ENCODE results near the gene TOB1.

The TOB1 gene

DNA sequence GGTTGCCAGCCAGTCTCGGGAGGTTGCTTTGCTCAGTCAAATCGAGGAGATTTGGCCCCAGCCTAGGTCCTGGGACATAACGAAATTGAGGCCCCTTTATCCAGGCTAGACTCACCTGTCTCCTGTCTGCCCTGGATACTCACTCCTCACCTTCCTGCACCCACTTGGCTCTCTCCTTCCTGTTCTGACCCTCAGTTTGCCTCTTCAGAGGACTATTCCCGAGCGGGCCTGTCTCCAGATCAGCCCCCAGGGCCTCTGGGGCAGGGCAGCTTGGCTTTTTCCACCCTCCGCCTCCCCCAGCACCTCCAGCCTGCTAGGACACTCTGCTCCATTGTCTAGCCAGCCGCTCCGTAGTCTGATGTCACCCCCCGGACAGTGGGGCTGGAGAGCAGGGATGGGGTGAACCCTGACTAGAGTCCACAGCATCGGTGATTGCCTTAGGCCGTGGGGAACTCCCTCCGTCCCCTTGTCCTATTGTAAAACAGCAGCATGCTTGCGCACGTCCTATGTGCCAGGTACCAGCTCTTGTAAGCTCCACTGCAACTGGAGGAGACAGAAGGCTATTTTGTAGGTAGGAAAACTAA is 21.9 kb downstream of the TOB1 start:
- no peak for DNase-seq (ENCODE audit: low spot score)

DNA sequence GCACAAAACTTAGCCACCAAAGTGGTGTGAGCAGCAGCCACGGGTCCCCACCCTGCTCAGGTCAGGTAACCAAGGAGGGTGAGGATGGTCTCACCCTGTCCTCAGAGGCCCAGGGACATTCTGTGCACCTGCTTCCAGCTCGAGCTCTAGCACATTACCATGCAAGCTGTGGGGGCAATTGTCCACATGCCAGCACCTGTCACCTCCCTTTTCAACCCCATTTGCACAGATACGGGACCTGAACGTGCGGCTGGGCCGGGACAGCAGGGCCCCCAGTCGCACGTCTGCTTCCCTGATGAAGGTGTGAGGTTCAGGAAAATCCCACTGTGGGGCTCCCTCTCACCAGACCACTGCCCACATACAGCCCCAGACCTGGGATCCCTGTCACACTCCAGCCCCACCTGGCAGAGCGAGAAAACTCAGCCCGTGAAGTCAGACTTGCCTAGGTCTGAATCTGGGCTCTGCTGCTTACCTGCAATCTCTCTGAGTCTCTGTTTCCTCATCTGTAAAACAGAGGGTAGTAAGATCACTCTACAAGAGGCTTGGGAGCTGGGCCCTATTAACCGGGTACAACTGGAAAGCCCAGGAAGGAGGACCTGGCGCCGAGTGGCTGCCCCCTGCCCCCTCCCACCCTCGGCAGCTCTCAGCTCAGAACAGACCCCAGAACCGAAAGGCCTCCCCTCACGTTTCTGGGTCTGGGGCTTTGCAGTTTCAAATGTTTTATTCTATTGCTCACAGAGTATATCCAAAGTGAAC is 22.8 kb downstream of the TOB1 start:
- DNase-seq (ENCODE audit: low spot score) = no peak

DNA sequence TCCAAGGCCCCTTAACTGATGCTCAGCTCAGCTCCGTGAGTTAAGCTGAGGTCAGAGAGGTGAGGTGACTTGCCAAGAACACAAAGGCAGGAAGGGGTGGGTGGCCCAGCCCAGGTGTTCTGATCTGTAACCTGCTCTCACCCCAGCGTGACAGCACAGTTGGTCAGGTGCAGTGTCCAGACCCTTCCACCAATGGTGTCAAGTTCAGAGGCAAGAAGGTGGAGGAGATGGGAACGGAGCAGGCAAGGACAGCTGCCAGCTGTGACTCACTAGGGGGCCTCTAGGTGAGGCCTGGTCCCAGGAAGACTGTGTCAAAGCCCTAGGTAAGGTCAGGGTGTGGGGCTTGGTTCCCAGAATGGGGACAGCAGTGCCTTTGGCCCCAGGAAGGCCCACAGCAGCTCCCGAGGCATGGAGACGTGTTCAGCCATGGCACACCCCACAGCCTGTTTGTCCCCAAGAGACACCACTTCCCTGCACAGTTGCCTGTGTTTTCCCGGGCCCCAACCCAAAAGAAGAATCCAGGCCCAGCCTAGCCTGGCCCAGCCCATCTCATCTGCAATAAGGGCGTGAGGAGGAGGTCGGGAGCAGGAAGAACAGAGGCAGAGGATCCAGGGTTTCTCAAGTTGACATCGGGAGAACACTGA is 23.5 kb downstream of the TOB1 start:
- DNase-seq (ENCODE audit: low spot score) = no peak

DNA sequence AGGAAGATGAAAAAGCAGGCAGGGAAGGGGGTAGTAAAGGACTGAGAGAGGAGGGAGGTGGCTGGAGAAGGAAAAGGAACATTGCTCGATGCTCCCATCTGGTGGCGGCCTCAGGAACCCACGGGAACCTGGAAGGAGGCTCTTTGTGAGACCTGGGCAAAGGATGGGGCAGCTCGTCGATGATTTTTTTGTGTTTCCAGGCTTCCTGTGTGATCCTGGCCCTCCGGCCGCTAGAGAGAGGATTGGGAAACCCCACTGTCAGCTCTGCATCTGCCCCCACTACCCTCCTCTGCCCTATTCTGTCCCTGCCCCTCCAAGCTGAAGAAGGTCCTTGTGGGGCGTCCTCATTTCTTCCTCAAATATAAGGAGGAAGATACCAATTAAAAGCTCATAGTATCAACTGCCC is 24.2 kb downstream of the TOB1 start:
- peak; percentile 93 for DNase-seq (ENCODE audit: low spot score)

DNA sequence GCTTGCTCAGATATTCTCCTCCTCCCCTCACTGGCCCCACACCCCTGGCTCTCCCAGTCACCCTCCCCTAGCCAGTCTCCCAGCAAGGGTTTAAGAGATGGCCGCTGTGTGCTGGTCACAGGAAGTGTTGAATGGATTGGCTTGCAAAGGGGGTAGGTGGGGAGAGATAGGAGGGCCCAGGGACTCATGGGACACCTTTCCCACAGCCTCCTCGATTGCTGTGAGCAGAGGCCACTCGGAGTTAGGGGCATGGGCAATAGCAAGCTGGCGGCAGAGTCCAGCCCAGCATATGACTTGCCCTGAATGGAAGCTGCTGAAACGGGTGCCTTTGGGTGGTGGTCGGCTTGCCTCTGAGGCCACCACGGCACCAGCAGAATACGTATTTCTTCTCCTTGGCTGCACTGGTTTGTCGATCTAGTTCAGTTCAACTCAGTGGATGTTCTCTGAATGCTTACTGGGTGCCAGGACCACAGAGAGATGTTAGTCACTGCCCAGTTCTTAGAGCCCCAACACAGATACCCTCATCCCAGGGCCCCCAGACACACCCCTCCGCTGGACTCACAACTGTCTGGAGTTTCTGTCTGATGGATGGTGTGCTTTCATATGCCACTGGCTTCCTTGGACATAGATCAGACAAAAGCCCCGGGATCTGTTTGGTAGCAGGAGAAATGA is 24.7 kb downstream of the TOB1 start:
- DNase-seq (ENCODE audit: low spot score) = no peak

DNA sequence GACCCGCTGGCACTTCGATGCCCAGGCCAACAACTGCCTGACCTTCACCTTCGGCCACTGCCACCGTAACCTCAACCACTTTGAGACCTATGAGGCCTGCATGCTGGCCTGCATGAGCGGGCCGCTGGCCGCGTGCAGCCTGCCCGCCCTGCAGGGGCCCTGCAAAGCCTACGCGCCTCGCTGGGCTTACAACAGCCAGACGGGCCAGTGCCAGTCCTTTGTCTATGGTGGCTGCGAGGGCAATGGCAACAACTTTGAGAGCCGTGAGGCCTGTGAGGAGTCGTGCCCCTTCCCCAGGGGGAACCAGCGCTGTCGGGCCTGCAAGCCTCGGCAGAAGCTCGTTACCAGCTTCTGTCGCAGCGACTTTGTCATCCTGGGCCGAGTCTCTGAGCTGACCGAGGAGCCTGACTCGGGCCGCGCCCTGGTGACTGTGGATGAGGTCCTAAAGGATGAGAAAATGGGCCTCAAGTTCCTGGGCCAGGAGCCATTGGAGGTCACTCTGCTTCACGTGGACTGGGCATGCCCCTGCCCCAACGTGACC is 25.8 kb downstream of the TOB1 start:
- no peak for DNase-seq (ENCODE audit: low spot score)

DNA sequence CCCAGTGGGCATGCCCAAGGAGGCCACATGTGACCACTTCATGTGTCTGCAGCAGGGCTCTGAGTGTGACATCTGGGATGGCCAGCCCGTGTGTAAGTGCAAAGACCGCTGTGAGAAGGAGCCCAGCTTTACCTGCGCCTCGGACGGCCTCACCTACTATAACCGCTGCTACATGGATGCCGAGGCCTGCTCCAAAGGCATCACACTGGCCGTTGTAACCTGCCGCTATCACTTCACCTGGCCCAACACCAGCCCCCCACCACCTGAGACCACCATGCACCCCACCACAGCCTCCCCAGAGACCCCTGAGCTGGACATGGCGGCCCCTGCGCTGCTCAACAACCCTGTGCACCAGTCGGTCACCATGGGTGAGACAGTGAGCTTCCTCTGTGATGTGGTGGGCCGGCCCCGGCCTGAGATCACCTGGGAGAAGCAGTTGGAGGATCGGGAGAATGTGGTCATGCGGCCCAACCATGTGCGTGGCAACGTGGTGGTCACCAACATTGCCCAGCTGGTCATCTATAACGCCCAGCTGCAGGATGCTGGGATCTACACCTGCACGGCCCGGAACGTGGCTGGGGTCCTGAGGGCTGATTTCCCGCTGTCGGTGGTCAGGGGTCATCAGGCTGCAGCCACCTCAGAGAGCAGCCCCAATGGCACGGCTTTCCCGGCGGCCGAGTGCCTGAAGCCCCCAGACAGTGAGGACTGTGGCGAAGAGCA is 26.4 kb downstream of the TOB1 start:
- DNase-seq (ENCODE audit: low spot score) = no peak

DNA sequence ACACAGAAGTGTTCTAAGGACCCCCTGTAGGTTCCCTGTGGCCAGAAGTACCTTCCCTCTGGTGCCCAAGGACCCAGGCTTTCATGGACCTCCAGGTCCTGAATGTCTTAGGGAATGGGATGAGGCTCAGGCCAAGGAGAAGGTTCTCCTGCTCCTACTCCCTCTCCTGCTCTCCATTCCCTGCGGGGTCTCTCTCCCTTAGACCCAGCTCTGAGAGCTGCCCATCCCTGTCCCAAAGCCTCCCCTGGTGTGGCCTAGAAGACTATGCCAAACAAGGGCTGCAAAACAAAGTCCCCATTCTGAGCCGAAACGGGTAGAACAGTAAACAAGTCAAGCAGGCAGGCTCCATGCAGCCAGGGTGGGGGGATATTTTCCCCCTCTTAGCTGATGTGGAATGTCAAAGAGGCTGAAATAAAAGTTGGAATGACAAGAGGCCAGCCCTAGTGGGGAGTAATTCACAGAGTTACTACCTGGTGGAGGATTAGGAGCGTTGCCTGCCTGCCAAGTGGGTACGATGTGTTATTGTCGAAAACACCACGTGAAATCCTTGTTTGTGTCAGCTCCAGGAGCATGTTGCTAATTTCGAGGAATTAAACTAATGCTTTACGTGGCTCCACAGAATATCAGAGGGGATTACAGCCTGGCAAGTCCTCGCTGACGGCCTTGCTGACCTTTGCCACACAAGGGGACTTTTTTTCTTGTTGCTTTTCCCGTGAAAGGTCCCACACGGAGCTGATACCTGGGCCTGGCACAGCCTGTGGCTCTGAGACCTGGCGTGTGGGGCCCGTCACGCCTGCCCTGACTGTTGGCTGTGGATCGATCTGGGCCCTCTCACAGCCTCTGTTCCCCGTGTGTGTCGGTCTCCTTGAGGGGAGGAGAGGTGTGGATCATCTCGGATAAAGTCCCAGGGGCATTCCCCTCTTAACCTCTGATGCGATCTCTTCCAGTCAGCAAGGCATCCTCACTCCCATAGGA is 27.9 kb downstream of the TOB1 start:
- DNase-seq (ENCODE audit: low spot score) = no peak

DNA sequence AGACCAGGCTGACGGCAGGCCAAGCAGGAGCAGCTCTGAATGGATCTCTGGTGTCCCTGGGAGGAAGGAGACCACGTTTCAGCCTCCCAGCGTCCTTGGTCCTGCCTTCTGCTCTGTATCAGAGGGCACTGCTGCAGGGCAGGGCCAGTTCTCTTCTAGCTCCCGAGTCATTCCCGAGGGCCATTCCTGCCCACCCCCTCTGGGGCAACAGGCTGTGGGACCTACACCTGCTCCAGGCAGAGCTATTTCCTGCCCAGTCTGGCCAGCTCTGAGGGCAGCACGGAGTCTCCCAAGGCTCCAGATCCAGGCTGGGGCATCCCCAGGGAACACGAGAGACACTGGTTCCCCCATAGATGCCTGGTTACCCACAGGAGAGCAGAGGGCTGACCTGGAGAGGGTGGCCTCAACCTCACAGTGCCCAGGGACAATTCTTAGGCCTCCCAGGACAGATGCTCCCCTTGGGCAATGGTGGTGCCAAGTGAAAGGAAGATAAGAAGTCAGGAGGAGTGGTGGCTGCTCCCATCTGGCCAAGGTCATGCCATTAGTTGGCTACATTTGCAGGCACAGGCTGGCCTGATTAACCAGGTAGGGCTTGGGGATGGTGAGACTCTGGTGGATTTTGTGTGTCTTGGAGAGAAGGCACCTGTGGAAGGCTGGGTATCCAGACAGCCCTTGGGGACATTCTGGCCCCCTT is 28.7 kb downstream of the TOB1 start:
- DNase-seq (ENCODE audit: low spot score) = no peak

DNA sequence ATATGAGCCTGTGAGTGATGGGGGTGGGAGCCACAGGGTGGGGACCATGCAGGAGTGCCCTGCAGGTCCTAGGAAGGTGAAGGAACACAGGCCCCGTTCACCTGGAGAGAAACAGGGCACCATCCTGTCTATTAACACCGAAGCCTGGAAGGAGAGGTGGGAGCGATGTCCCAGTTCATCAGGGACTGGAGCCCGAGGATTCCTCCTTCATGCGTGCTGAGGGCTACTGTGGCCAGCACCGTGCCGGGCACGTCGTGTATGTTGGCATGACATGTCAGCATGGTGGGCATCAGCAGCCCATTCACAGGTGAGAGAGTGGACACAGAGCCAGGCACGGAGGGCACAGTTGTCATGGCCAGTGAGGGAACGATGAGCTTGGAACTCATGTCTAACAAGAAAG is 29.3 kb downstream of the TOB1 start:
- DNase-seq (ENCODE audit: low spot score) = no peak

DNA sequence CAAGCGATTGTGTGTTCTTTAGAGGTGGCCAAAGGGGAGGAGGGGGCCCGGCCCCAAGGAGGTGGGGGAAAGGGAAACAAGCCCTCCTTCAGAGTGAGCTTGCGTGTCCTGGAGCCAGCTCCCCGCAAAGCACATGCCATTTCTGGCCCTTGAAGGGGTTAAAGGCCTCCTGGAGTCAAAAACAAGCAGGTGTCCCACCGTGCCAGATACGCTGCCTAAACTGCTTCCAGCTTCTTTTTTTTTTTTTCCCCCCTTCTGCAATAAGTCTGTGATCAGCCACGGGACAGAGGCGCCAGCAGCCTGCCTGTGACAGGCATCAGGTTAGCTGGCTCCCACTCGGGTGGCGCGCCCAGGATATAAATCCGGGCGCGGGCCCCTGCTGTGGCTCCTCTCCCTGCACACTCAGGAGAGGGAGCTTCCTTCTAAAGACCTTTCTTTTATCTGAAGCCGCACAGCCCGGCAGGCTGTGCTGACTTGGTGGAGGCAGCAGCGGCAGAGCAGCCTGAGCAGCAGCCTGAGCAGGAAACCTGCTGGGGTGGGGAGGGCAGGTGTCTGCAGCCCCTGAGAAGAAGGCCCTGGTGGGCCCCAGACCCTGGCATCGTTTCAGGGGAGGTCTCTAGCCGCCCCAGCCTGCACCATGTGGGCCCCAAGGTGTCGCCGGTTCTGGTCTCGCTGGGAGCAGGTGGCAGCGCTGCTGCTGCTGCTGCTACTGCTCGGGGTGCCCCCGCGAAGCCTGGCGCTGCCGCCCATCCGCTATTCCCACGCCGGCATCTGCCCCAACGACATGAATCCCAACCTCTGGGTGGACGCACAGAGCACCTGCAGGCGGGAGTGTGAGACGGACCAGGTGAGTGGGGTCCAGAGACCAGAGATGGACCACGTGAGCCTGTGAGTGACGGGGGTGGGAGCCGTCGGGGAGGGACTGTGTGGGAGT is 30.6 kb downstream of the TOB1 start, which contains the start of gene WFIKKN2:
Gene WFIKKN2, plus strand, starts transcription at position 286 of the 934 bp plus-strand sequence. Its CDS starts 352 bp downstream, at position 638.
- no peak for DNase-seq (ENCODE audit: low spot score)

DNA sequence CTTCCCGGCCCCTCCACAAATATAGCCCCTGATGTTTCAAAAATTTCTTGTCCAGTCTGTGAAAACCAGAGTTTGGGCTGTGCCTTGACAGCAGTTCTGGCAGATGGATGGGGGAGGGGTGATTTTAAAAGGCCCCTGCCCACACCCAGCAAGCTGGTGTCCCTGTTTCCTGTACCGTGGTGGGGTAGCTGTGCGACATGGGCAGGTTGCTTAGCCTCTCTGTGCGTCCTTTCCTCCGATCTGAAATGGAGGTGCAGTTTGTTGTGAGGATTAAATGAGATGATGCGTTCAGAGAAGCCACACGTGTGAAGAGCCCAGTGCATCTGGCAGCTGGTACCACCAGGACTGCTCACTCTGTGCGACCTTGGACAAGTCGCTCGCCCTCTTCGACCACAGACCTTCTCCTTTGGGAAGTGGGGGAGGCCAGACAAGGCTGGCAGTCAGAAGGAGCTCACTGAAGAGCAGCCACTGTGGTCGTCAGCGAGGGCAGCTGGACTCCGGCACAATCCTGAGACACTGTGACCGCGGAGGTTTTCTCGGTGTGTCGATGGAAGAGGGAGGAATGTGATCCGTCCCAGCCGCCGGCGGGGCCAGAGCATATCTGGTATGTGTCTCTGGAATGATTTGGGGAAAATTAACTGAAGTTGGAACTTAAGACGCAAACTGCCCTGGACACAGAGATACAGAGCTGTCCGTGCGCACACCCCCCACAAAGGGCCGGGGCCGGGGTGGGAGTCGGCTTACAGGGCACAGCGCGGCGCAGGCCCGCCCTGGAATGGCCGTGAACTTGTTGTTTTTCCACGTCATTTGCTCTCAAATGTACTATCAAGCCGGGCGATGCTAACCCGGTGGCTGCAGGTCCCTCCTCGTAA is 31.5 kb downstream of the TOB1 start:
- peak; percentile 51 for DNase-seq (ENCODE audit: low spot score)

DNA sequence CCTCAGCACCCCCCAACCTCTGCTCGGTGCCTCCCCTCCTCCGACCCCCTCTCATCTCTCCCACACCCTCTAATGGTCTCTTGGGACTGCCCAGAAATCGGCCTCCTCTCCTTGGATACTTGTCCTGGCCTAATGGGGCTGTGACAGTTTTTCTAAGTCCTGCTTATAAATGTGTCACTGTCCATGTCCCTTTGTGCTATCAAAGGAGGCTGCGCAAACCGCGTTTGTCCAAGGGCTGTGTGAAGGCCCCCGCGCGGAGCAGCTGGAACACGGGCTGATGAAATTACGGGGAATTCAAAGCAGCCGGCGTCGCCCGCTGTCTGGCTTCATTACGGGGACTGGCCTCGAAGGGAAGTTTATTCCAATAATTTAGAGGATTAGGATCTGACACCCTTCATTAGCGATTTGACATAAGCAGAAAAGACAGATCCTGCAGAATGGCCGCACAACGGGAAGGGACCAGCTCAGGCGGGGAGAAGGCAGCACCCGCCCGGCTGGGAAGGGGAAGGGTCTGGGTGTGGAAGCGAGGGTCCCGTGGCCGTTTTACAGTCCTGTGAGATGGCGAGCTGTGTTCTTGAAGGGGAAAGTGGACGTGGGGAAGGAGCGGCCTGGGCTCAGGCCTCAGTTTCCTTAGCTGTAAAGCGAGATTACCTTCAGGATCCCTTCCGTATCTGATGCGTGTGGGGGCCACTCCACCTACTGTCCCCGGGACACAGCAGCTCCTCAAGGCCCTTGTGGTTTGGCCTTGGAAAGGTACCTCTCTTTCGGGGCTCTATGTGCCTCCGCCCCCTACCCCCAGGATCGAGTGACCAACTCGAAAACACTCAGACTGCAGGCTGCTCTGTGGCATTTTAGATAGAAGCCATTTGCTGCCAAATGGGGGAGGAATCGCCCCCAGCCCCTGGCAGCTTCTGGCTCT is 32.4 kb downstream of the TOB1 start:
- DNase-seq (ENCODE audit: low spot score) = no peak

DNA sequence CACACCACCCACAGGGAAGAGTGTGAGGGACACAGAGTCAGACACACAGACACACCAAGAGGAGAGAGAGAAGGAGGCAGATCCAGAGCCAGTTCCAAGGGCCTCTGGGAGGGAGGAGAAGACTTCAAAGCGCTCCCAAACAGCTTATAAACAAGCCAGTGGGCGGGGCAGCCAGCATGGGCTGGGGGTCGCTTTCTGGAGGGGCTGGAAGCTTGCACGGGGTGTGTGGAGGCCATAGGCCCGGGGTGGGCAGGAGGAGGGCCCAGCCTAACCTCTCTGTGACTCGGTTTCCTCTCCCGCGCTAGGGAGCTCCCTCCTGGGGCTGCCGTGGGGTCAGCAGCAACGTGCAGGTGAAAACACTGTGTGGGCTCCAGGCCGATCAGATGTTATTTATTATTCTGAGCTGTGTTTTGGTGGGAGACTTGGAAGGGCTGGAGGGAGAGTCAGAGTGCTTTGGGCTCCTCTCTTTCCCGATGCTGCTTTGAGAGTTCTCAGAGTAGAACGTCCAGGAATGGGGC is 33.2 kb downstream of the TOB1 start:
- DNase-seq (ENCODE audit: low spot score) = no peak

DNA sequence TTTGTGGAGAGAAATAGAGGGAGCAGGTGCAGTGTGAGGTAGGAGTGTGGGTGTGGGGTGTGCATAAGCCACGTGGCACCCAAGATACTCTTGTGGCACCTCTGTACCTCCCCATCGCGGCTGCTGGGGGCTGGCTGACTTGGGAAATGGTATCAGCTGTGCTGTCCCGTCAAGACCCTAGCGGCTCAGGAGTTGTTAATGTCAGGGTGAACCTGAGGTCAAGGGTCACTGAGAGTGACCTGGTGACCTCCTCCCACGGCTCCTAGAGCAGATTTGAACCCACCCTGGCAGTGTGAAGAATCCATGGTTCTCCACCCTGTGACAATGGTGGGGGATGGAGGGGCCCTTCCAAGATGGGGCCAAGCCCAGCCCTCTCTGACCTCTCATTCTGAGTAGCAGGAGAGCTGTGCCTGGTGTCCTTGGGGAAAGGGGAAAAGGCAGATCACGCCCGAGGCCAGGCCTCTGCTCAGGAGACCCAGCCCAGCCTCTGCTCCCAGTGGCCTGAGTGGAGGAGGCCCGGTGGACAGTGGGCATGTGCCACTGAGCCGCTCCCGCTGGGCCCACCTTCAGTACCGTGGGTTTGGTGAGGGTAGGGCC is 33.8 kb downstream of the TOB1 start:
- no peak for DNase-seq (ENCODE audit: low spot score)

DNA sequence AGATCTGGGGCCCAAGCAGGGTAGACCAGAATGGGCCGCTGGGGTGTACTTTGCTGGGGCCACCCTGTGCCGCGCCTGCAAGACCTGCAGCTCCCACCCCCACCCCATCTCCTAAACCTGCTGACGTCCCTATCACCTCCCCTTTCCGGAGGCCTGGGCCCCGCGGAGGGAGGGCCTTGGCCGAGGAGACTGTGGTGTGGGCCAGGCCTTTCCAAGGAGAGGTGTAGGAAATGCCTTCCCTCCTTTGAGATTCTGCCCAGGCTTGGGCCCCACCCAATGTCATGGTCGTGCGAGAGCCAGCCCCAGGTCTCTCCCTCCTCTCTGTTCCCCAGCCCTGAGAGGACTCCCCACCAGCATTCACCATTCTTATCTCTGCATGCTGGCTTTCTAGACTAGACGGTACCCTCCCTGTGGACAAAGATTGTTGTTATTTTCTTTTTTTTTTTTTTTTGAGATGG is 34.7 kb downstream of the TOB1 start:
- DNase-seq (ENCODE audit: low spot score) = no peak

All from GM03348 (cell line).